Measurements from ENCODE around the gene ALPG. TPM values are rescaled to one million over a fixed set of nuclear protein-coding genes. Genes with fewer than 3 reads are reported as not detected.
A peak's percentile ranks its signal among the peaks of the same experiment; 100 is the strongest.
"Not testable (repeated sequence)": the region's sequence is repeated elsewhere in the genome, so short reads cannot be mapped to it uniquely, and the experiment has no call there.

ALPG gene
- total RNA-seq, 5 donors from 2014 or later (not counting 1 experiment from before 2014, with no cell fraction given): 0.15 TPM; not detected in 4

DNA sequence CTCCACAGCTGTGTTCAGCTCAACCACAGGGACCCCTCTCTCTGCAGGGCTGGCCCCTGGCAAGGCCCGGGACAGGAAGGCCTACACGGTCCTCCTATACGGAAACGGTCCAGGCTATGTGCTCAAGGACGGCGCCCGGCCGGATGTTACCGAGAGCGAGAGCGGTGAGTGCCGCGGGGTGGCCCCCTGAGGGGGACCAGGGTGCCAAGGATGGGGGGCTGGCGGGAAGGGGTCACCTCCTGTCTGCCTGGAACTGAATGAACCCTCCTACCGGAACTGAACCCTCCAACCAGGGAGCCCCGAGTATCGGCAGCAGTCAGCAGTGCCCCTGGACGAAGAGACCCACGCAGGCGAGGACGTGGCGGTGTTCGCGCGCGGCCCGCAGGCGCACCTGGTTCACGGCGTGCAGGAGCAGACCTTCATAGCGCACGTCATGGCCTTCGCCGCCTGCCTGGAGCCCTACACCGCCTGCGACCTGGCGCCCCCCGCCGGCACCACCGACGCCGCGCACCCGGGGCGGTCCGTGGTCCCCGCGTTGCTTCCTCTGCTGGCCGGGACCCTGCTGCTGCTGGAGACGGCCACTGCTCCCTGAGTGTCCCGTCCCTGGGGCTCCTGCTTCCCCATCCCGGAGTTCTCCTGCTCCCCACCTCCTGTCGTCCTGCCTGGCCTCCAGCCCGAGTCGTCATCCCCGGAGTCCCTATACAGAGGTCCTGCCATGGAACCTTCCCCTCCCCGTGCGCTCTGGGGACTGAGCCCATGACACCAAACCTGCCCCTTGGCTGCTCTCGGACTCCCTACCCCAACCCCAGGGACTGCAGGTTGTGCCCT, 25.2 kb upstream of the ALPG start:
- peak in 3 of 35 experiments; percentile 12 to 21 (median 15) for DNase-seq
- H3K27ac ChIP-seq (ENCODE audit: low read length); H3K9me3 Mint-ChIP-seq; H3K9me3 ChIP-seq; H3K27ac Mint-ChIP-seq; H3K4me3 ChIP-seq (ENCODE audit: control insufficient read depth in 1 of 2, extremely low read depth in 1 of 2, low read length in 1 of 2); H3K36me3 Mint-ChIP-seq; H3K4me1 Mint-ChIP-seq; CTCF ChIA-PET; H3K4me1 ChIP-seq (ENCODE audit: control insufficient read depth in 1 of 2, extremely low read depth in 1 of 2, insufficient read depth in 2 of 2, low read length in 2 of 2); H3K36me3 ChIP-seq (ENCODE audit: control insufficient read depth in 2 of 2, extremely low read depth in 1 of 2, insufficient read depth in 1 of 2, low read length in 1 of 2); POLR2A ChIA-PET: not testable (repeated sequence)
- 17% methylated on average over 32 of the region's 59 CpGs for WGBS (ENCODE audit: insufficient coverage)
- ATAC-seq (replicated peaks in 1 of 4): peak; percentile 45 to 57 (median 52)
- H3K27me3 ChIP-seq (replicated peaks in 1 of 2; ENCODE audit: control insufficient read depth in 2 of 2, extremely low read depth in 1 of 2, insufficient read depth in 2 of 2, low read length in 1 of 2): peaks cover 2 to 59% of the 10 kb centered on the region in 2 experiments
- H3K4me3 Mint-ChIP-seq: peak overlapping the region in 1 of 3 donors; percentile 17
- peaks cover 7 to 41% of the 10 kb centered on the region in 2 donors for H3K27me3 Mint-ChIP-seq

DNA sequence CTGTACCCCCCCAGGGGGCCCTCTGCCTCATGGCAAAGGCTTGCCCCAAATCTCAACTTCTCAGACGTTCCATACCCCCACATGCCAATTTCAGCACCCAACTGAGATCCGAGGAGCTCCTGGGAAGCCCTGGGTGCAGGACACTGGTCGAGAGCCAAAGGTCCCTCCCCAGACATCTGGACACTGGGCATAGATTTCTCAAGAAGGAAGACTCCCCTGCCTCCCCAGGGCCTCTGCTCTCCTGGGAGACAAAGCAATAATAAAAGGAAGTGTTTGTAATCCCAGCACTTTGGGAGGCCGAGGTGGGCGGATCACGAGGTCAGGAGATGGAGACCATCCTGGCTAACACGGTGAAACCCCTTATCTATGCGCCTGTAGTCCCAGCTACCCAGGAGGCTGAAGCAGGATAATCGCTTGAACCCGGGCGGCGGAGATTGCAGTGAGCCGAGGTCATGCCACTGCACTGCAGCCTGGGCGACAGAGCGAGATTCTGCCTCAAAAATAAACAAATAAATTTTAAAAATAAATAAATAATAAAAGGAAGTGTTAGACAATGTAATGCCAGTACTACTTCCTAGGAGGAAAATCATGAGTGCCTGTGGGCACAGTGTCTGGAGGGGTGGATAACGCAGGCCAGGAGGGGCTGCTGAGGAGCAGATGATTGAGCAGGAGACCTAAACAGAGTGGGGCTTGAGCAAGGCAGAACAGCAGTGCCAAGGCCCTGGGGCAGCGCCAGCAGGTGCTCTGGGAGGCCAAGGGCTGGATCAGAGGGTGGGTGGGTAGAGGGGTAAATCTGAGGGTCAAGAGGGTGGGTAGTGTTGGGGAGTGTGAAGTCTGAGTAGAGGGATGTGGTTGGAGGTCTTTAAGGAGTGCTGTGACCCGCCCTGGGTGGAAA, 24.1 kb upstream of the ALPG start:
- DNase-seq: no peak
- H3K27me3 Mint-ChIP-seq: peaks cover 7 to 49% of the 10 kb centered on the region in 2 donors
- H3K36me3 ChIP-seq (ENCODE audit: control insufficient read depth in 2 of 2, extremely low read depth in 1 of 2, insufficient read depth in 1 of 2, low read length in 1 of 2): no peaks in the 10 kb centered on the region
- peak overlapping the region in 1 of 3 donors; percentile 17 for H3K4me3 Mint-ChIP-seq
- no peak overlapping the region for H3K27ac Mint-ChIP-seq
- no peaks in the 10 kb centered on the region for H3K9me3 Mint-ChIP-seq
- no peaks in the 10 kb centered on the region for H3K9me3 ChIP-seq
- CTCF ChIA-PET: no interaction called here
- POLR2A ChIA-PET: no interaction called here
- H3K4me3 ChIP-seq (ENCODE audit: control insufficient read depth in 1 of 2, extremely low read depth in 1 of 2, low read length in 1 of 2): no peak overlapping the region
- H3K36me3 Mint-ChIP-seq: no peaks in the 10 kb centered on the region
- ATAC-seq (replicated peaks in 1 of 4): no peak
- peaks cover 0 to 8% of the 10 kb centered on the region in 2 experiments for H3K4me1 ChIP-seq (ENCODE audit: control insufficient read depth in 1 of 2, extremely low read depth in 1 of 2, insufficient read depth in 2 of 2, low read length in 2 of 2)
- peaks cover 2 to 64% of the 10 kb centered on the region in 2 experiments for H3K27me3 ChIP-seq (replicated peaks in 1 of 2; ENCODE audit: control insufficient read depth in 2 of 2, extremely low read depth in 1 of 2, insufficient read depth in 2 of 2, low read length in 1 of 2)
- WGBS (ENCODE audit: insufficient coverage): 76% methylated on average over 10 of the region's 18 CpGs
- H3K27ac ChIP-seq (ENCODE audit: low read length): no peak overlapping the region
- peaks cover 0 to 9% (median 3%) of the 10 kb centered on the region in 3 donors for H3K4me1 Mint-ChIP-seq

DNA sequence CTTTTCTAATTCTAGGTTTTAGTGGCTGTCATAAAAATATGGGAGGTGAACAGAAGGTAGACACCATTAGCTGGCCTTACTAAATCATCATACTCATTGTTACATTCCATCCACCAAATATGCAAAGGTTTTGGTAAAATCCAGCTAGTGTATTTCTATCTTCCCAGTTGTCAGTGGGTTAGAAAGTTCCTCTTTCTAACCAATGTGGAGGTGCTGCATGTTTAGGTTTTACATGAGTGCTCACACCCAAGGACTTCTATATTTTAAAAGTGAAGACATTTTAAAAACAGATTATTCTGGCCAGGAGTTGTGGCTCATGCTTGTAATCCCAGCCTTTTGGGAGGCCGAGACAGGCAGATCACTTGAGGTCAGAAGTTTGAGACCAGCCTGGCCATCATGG, 22.2 kb upstream of the ALPG start:
- no peak for ATAC-seq (replicated peaks in 1 of 4)
- Histone ChIP-seq H3K4me3 (ENCODE audit: control insufficient read depth in 1 of 2, extremely low read depth in 1 of 2, low read length in 1 of 2) (no peak overlapping the region), H3K27me3 (replicated peaks in 1 of 2; ENCODE audit: control insufficient read depth in 2 of 2, extremely low read depth in 1 of 2, insufficient read depth in 2 of 2, low read length in 1 of 2) (peaks cover 2 to 73% of the 10 kb centered on the region in 2 experiments), H3K9me3 (no peaks in the 10 kb centered on the region), H3K36me3 (ENCODE audit: control insufficient read depth in 2 of 2, extremely low read depth in 1 of 2, insufficient read depth in 1 of 2, low read length in 1 of 2) (no peaks in the 10 kb centered on the region), H3K27ac (ENCODE audit: low read length) (no peak overlapping the region), H3K4me1 (ENCODE audit: control insufficient read depth in 1 of 2, extremely low read depth in 1 of 2, insufficient read depth in 2 of 2, low read length in 2 of 2) (peaks cover 0 to 8% of the 10 kb centered on the region in 2 experiments)
- Mint-ChIP-seq H3K9me3 (no peaks in the 10 kb centered on the region), H3K4me3 (no peak overlapping the region), H3K36me3 (no peaks in the 10 kb centered on the region), H3K27ac (no peak overlapping the region), H3K27me3 (peaks cover 12 to 55% of the 10 kb centered on the region in 2 donors), H3K4me1 (peaks cover 0 to 9% (median 3%) of the 10 kb centered on the region in 3 donors)
- POLR2A ChIA-PET: no interaction called here
- 71% methylated on average over 1 of the region's 1 CpG for WGBS (ENCODE audit: insufficient coverage)
- CTCF ChIA-PET: no interaction called here
- no peak for DNase-seq

DNA sequence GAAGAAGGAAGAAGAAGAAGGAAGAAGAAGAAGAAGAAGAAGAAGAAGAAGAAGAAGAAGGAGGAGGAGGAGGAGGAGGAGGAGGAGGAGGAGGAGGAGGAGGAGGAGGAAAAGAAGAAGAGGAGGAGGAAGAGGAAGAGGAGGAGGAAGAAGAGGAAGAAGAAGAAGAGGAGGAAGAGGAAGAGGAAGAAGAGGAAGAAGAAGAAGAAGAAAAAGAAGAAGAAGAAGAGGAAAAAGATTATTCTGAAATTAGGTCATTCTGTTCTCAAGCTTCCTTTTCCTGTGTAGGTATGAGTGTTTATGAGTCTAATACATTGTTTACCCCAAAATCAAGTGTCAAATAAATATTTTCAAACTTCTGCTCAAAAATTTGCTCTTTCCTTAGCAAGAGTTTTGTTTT, 21.6 kb upstream of the ALPG start:
- POLR2A ChIA-PET; H3K27ac ChIP-seq (ENCODE audit: low read length); H3K4me3 ChIP-seq (ENCODE audit: control insufficient read depth in 1 of 2, extremely low read depth in 1 of 2, low read length in 1 of 2); H3K27ac Mint-ChIP-seq; ATAC-seq (replicated peaks in 1 of 4); H3K36me3 Mint-ChIP-seq; H3K9me3 ChIP-seq; H3K9me3 Mint-ChIP-seq; H3K4me1 ChIP-seq (ENCODE audit: control insufficient read depth in 1 of 2, extremely low read depth in 1 of 2, insufficient read depth in 2 of 2, low read length in 2 of 2); H3K4me1 Mint-ChIP-seq; H3K4me3 Mint-ChIP-seq; CTCF ChIA-PET; DNase-seq; H3K36me3 ChIP-seq (ENCODE audit: control insufficient read depth in 2 of 2, extremely low read depth in 1 of 2, insufficient read depth in 1 of 2, low read length in 1 of 2): not testable (repeated sequence)
- H3K27me3 Mint-ChIP-seq: peaks cover 12 to 61% of the 10 kb centered on the region in 2 donors
- peaks cover 2 to 67% of the 10 kb centered on the region in 2 experiments for H3K27me3 ChIP-seq (replicated peaks in 1 of 2; ENCODE audit: control insufficient read depth in 2 of 2, extremely low read depth in 1 of 2, insufficient read depth in 2 of 2, low read length in 1 of 2)

DNA sequence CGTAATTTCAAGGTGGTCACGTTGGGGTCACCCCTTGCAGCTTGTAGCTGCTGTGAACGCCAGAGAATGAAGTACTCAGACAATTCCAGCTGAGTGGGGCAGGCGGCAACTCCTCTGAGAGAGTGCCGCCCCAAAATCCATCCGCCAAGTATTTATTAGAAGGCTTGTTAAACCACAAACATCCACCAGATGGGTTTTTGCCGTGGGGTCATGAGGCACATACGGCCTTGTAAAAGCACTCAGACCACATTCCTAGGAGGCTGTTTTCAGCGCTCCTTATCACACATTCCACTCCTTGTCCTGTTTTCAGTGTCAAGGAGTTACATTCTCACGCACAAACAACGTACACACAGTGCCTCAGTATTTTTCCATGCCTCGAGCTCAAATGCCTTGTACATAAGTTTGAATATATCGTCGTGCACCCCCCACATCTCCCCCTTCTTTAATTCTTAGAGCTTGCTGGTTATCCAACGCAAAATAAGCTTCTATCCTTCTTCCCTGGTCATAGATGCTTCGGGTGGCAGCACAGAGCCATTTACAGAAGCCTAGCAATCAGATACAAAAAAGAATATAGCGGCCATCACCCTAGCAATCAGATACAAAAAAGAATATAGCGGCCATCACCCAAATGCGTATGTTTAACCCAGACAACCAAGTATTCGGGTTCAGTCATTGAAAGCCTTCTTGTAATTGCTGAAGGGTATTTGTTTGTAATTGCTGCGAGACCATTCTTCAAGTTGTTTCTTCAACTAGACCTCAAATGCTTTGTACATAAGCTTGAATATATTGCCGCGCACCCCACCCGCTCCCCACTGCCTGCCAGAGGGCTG, 20.8 kb upstream of the ALPG start:
- peaks cover 0 to 9% (median 3%) of the 10 kb centered on the region in 3 donors for H3K4me1 Mint-ChIP-seq
- 29% methylated on average over 15 of the region's 24 CpGs for WGBS (ENCODE audit: insufficient coverage)
- DNase-seq: no peak
- H3K9me3 Mint-ChIP-seq: no peaks in the 10 kb centered on the region
- POLR2A ChIA-PET: no interaction called here
- H3K4me3 Mint-ChIP-seq: no peak overlapping the region
- H3K27me3 Mint-ChIP-seq: peaks cover 16 to 68% of the 10 kb centered on the region in 2 donors
- ATAC-seq (replicated peaks in 1 of 4): no peak
- Histone ChIP-seq H3K36me3 (ENCODE audit: control insufficient read depth in 2 of 2, extremely low read depth in 1 of 2, insufficient read depth in 1 of 2, low read length in 1 of 2) (no peaks in the 10 kb centered on the region), H3K4me3 (ENCODE audit: control insufficient read depth in 1 of 2, extremely low read depth in 1 of 2, low read length in 1 of 2) (no peak overlapping the region), H3K4me1 (ENCODE audit: control insufficient read depth in 1 of 2, extremely low read depth in 1 of 2, insufficient read depth in 2 of 2, low read length in 2 of 2) (peaks cover 0 to 8% of the 10 kb centered on the region in 2 experiments), H3K9me3 (no peaks in the 10 kb centered on the region), H3K27me3 (replicated peaks in 1 of 2; ENCODE audit: control insufficient read depth in 2 of 2, extremely low read depth in 1 of 2, insufficient read depth in 2 of 2, low read length in 1 of 2) (peaks cover 2 to 64% of the 10 kb centered on the region in 2 experiments), H3K27ac (ENCODE audit: low read length) (no peak overlapping the region)
- no peak overlapping the region for H3K27ac Mint-ChIP-seq
- no peaks in the 10 kb centered on the region for H3K36me3 Mint-ChIP-seq
- CTCF ChIA-PET: no interaction called here

DNA sequence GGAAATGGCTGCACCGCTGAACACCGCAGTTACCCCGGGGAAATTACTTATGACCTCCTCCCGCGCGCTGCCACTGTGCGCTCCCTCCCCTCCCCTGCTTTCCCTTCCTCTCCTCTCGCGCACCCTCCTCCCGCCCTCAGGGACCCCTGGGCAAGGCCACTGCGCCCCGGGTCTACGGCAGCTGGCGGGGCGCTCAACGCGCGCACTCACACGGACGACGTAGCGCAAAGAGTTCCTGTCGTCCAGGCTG, 20.2 kb upstream of the ALPG start:
- Histone ChIP-seq H3K4me3 (ENCODE audit: control insufficient read depth in 1 of 2, extremely low read depth in 1 of 2, low read length in 1 of 2) (no peak overlapping the region), H3K27me3 (replicated peaks in 1 of 2; ENCODE audit: control insufficient read depth in 2 of 2, extremely low read depth in 1 of 2, insufficient read depth in 2 of 2, low read length in 1 of 2) (peaks cover 3 to 64% of the 10 kb centered on the region in 2 experiments), H3K9me3 (no peaks in the 10 kb centered on the region), H3K4me1 (ENCODE audit: control insufficient read depth in 1 of 2, extremely low read depth in 1 of 2, insufficient read depth in 2 of 2, low read length in 2 of 2) (peaks cover 0 to 6% of the 10 kb centered on the region in 2 experiments), H3K36me3 (ENCODE audit: control insufficient read depth in 2 of 2, extremely low read depth in 1 of 2, insufficient read depth in 1 of 2, low read length in 1 of 2) (no peaks in the 10 kb centered on the region), H3K27ac (ENCODE audit: low read length) (no peak overlapping the region)
- ChIA-PET POLR2A (no interaction called here), CTCF (no interaction called here)
- Mint-ChIP-seq H3K4me3 (no peak overlapping the region), H3K27ac (no peak overlapping the region), H3K4me1 (peaks cover 0 to 9% (median 3%) of the 10 kb centered on the region in 3 donors), H3K9me3 (no peaks in the 10 kb centered on the region), H3K27me3 (peaks cover 17 to 69% of the 10 kb centered on the region in 2 donors), H3K36me3 (no peaks in the 10 kb centered on the region)
- WGBS (ENCODE audit: insufficient coverage): 42% methylated on average over 22 of the region's 23 CpGs
- DNase-seq (no peak), ATAC-seq (replicated peaks in 1 of 4) (no peak)
